Stimulated activated CD8-positive, alpha-beta memory T cell treated with anti-CD3 and anti-CD28 coated beads, Interleukin-7, amount 100 ng/mL, for 48 hours (primary cell): Measurements from ENCODE around the gene ZSWIM1.
A peak's percentile ranks its signal among the peaks of the same experiment; 100 is the strongest.

Source experiments
- DNase-seq, 2 donors: peaks; one replicate each; pipeline ENCODE4 v3.0.0-alpha.2; 2020; ENCODE audit warnings: low read depth in 1 of 2; ENCODE audit errors: extremely low read depth in 1 of 2

The ZSWIM1 gene

GRCh38 chr20:45880988-45881788 lies at the start of gene ZSWIM1:
Gene ZSWIM1, plus strand, starts transcription at chr20:45881227. Its CDS starts 1,366 bp downstream, at chr20:45882593.
- DNase-seq, result peak; percentile 91 to 98

- DNase-seq, result no peak
Measured at GRCh38 chr20:45832619-45833018, 48.4 kb upstream of the ZSWIM1 start.

DNA sequence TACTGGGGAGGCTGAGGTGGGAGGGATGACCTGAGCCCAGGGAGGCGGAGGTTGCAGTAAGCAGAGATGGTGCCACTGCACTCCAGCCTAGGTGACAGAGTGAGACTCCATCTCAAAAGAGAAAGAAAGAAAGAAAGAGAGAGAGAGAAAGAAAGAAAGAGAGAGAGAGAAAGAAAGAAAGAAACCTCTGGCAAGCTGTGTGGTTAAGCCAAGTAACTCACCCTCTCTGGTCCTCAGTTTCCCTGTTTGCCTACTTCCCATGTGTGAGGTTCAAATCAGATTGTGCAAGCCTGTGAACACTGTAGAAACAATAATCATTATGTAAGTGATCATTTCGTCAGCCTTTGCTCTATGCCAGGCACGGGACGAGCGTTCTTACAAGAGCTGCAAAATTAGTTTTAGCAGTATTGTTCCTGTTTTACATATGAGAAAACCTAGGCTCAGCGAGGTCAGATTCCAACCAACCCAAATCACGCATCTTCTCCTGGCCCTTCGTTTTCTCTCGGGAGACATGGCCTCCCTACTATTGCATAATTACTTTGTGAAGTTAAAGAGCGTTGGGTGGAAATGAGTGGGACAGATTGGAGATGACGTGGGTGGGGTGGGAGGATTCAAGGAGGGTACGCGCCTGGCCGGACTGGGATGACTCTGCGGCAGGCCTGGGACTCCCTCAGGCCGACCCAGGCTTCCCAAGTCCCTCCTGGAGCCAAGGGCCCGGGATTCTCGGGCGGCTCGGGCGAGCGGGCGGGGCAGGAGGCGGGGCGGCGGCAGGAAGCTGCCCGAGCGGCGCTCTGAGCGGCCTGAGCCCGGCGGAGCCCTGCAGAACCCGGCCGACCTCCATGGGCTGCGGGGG lies 47.8 kb upstream of the ZSWIM1 start, which contains the start of gene SNX21:
SNX21 (plus strand) TSS at position 770 of the 853 bp plus-strand sequence. CDS start 121 bp downstream, outside the sequence.
- DNase-seq, result no peak

GRCh38 chr20:45833883-45834796 lies 46.9 kb upstream of the ZSWIM1 start:
- no peak for DNase-seq

DNA sequence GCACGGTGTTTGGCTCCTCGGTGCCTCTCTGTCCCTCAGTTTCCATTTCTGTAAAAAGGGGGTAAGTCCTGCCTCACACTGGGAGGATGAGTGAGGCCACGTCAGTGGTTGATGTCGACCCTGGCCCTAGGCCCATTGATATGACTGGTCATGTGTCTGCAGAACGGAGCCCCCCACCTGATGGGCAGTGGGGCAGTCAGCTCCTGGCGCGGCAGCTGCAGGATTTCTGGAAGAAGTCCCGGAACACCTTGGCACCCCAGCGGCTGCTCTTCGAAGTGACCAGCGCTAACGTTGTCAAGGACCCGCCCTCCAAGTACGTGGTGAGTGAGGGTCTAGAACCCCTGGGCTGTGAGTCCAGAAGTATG lies 46.2 kb upstream of the ZSWIM1 start:
- DNase-seq, result no peak

- no peak for DNase-seq
Measured at GRCh38 chr20:45835329-45835765, 45.7 kb upstream of the ZSWIM1 start.

GRCh38 chr20:45835825-45836224 lies 45.2 kb upstream of the ZSWIM1 start:
- no peak for DNase-seq

DNA sequence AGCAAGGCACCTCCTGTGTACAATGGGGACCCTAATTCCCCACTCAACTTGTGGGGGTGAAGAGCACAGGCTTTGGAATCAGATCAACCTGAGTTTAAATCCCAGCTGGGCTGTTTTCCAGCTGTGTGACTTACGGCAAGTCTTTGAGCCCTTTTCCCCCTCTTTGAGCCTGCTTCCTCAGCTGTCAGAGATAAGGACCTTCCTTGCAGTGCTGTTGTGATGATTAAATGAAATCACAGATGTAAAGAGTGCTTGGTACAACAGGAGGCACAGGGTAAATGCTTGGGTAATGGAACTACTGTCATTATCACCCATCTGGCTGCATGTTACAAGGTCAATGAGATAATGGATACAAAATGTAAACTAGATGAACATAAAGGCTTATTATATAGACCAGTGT lies 44.2 kb upstream of the ZSWIM1 start:
- DNase-seq, result no peak

GRCh38 chr20:45840700-45841198 lies 40.3 kb upstream of the ZSWIM1 start:
- no peak for DNase-seq

GRCh38 chr20:45841407-45842129 lies 39.5 kb upstream of the ZSWIM1 start:
- no peak for DNase-seq

GRCh38 chr20:45842169-45842812 lies 38.7 kb upstream of the ZSWIM1 start:
- no peak for DNase-seq

DNA sequence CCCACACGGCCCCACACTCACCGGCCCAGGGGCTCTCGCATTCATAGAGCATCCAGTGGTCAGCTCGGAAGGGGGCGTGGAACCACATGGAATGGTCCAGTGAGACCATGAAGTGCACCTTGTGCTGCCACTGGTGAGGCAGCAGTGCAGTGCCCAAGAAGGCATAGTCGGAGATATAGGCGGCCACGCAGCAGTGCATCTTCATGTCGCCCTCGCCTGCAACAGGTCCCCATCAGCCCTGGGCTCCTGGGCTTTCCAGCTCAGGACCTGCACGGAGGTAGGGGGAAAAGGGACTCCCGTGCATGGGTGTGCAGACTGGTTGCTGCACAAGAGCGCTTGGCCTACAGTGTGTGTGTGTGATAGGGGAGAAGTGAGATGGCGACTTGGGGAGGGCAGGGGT lies 37.5 kb upstream of the ZSWIM1 start:
- DNase-seq, result no peak

DNA sequence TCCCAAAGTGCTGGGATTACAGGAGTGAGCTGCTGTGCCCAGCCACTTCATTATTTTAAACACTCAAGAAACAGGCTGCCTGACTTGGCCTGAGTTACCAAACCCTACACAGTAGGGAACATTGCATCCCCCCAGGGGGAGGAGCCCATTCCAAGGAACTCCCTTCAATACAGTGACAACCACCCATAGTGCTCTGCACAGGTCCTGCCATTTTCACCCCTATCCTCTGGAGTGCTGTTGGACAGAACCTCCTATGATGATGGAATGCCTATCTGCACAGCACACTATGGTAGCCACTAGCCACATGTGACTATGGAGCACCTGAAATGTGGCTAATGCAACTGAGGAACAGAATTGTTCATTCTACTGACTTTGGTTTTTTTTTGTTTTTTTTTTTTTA lies 35.6 kb upstream of the ZSWIM1 start:
- DNase-seq, result no peak

- DNase-seq, result no peak
Measured at GRCh38 chr20:45848421-45848820, 32.6 kb upstream of the ZSWIM1 start.

- DNase-seq, result no peak
Measured at GRCh38 chr20:45848969-45849582, 32.0 kb upstream of the ZSWIM1 start.

- no peak for DNase-seq
Measured at GRCh38 chr20:45850238-45850637, 30.8 kb upstream of the ZSWIM1 start.

DNA sequence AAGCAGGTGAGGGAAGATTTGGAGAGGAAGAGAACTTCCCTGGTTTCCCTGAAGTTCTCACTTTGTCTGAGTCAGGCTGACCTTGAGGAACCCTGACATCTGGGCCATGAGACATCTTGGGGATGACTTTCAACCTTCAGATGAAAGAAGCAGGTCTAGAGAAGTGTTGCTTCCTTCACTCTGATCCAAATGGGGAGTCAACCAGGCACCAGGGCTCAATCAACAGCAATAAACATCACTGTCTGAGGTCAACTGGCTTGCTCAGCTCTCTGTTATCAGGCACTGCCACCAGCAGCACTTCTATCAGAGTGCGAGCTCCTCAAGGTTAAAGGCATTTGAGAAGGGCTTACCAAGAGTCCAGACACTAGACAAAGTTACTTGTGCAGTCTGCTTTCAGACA lies 30.1 kb upstream of the ZSWIM1 start:
- no peak for DNase-seq

GRCh38 chr20:45851501-45851900 lies 29.5 kb upstream of the ZSWIM1 start:
- DNase-seq, result no peak

GRCh38 chr20:45852326-45852725 lies 28.7 kb upstream of the ZSWIM1 start:
- DNase-seq, result no peak
